Measurements from ENCODE around the gene SEMA5A.

The SEMA5A gene

DNA sequence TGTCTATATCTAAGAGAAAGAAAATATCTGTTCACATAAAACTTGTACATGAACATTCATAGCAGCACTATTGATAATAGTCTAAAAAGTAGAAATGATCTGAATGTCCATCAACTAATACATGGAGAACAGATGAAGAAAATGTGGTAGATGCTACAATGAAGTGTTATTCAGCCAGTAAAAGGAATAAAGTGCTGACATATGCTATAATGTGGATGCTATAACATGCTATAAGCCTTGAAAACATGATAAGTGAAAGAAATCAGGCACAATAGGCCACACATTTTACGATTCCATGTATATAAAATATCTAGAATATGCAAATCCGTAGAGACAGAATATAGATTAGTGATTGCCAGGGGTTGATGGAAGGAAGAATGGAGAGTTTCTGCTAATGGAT lies 146.8 kb downstream of the SEMA5A start:
- no peak for DNase-seq (ENCODE audit: low read depth in 2 of 2)

GRCh38 chr5:9398227-9398626 lies 147.6 kb downstream of the SEMA5A start:
- no peak for DNase-seq (ENCODE audit: low read depth in 2 of 2)

DNA sequence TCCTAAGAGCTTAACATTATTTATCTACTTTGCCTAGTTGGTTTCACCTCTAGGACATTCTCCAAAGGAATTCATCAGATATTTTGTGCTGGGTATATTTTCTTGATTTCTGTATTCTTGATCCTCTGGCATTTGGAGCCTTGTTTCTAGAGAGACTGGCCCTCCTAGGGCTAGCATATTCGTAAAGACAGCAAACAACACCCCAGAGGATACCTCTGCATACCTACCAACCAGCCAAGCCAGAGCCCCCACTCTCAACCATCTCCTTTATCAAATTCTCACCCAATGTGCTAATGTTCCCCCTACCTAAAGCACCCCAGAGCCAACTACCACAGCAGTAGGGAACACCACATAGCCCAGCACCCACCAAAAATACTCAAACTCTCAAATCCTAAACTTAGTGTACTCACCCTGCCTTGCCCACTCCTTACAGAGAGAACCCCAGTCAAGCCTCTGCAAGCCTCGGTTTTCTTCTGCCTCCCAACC lies 149.5 kb downstream of the SEMA5A start:
- no peak for DNase-seq (ENCODE audit: low read depth in 2 of 2)

- no peak for DNase-seq (ENCODE audit: low read depth in 2 of 2)
Observed at GRCh38 chr5:9395706-9396105, 150.2 kb downstream of the SEMA5A start.

DNA sequence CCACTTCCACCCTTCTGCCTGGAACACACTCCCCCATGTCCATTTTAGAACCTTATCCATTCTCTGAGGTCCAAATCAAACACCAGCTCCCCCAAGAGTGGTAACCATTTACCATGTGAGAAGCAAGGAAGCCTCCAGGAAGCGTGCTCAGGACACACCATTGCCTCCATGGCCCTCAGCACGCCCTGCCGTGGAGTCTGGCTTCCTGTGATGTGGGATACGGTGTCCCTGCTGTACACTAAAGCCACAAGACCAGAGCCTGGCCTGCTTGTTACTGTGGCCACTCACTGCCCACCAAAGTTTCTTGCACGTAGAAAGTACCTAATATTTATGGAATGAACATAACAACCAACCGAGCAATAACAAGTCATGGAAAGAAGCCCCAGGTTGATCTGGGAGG lies 151.7 kb downstream of the SEMA5A start:
- DNase-seq (ENCODE audit: low read depth in 2 of 2), result no peak

DNA sequence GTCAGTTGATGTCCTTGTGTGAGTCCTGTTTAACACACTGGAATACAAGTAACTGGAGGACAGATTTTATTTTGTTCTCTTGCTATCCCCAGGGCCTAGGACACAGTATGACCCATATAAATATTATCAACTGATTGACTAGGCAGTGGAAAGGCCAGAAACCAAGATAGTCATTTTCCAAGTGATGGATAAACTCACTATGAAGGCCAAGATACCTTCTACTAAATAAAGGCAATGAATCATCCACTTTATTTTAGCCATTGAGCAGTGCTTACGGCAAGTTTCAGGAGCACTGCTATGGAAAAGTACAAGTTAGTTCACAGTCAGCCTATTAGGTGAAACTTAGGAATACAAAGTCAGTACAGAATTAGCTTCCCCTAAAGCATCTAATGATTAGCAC lies 153.2 kb downstream of the SEMA5A start:
- no peak for DNase-seq (ENCODE audit: low read depth in 2 of 2)

- no peak for DNase-seq (ENCODE audit: low read depth in 2 of 2)
Observed at GRCh38 chr5:9391080-9391479, 154.8 kb downstream of the SEMA5A start.

- DNase-seq (ENCODE audit: low read depth in 2 of 2), result no peak
Observed at GRCh38 chr5:9390113-9390512, 155.8 kb downstream of the SEMA5A start.

- no peak for DNase-seq (ENCODE audit: low read depth in 2 of 2)
Observed at GRCh38 chr5:9388941-9389674, 156.8 kb downstream of the SEMA5A start.

- no peak for DNase-seq (ENCODE audit: low read depth in 2 of 2)
Observed at GRCh38 chr5:9387879-9388278, 158.0 kb downstream of the SEMA5A start.

DNA sequence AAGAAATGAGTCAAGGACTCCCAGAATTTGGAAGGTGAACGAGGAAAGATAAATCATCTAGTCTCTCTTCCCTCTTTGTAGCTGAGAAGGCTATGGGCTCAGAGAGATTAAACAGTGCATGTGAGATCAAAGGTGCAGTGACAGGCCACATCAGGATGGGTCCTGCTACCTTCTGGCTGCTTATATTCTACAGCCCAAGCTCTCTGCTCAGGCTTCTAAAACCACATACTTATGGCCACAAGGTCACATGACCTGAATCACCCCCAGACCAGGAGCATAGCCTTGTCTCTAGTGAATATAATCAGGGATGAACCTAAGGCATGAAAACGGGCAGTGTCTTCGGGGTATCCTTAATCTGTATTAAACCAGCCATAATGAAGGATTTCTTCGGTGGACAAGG lies 158.9 kb downstream of the SEMA5A start:
- DNase-seq (ENCODE audit: low read depth in 2 of 2), result no peak

GRCh38 chr5:9382522-9382921 lies 163.4 kb downstream of the SEMA5A start:
- DNase-seq (ENCODE audit: low read depth in 2 of 2), result no peak

DNA sequence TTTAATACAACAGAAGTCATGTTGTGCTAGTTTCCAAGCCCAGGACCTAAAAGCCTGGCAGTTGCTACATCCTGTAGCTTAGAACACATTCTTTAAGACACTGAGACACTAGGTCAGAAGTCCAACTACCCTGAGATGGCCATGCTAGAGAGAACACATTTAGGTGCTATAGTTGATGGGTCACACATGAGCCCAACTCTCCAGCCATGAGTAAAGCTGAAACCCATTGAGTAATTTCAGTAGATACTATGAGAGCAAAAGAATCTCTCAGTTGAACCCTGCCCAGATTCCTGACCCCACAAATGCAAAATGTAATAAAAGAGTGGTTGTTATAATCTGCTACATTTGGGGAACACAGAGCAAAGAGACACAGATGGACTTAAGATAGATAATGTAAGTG lies 164.4 kb downstream of the SEMA5A start:
- no peak for DNase-seq (ENCODE audit: low read depth in 2 of 2)

DNA sequence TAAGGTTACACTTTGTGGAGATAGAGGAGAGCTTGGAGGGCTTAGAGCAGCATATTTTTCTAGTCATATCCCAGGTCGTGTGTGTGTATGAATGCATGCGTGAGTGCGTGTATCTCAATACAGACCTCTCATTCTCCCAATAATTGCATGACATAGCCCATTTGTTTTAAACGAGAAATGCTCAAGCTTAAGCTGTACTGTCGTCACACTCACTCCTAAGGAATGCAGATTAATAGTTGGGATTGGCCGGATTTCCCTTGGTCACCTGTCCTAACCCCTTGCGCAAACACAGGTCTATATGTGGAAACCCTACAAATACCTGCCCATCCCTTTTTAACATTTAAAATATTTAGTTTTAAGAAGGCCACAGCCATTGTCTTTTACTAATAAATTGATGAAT lies 165.8 kb downstream of the SEMA5A start:
- DNase-seq (ENCODE audit: low read depth in 2 of 2), result no peak

GRCh38 chr5:9376363-9377117 lies 169.3 kb downstream of the SEMA5A start:
- no peak for DNase-seq (ENCODE audit: low read depth in 2 of 2)

- no peak for DNase-seq (ENCODE audit: low read depth in 2 of 2)
Observed at GRCh38 chr5:9375756-9376155, 170.1 kb downstream of the SEMA5A start.

- no peak for DNase-seq (ENCODE audit: low read depth in 2 of 2)
Observed at GRCh38 chr5:9374025-9374424, 171.8 kb downstream of the SEMA5A start.

DNA sequence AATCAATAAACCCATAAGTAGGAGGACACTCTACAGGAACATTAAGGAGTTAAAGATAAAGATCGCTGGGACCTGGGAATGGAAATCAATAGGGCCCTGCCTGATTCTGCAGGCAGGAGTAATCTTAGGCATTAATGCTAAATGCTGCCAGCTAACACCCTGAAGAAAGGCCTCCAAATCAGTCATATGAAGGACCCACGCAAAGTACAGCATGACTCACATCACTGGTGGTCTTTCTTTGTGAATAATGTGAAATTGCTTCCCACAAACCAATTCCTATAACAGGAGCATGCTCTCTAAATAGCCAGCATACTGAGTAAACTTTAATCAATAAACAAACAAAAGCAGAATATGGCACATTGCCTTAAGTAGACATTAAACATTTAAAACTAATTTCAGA lies 172.3 kb downstream of the SEMA5A start:
- no peak for DNase-seq (ENCODE audit: low read depth in 2 of 2)

GRCh38 chr5:9370256-9370655 lies 175.6 kb downstream of the SEMA5A start:
- no peak for DNase-seq (ENCODE audit: low read depth in 2 of 2)

GRCh38 chr5:9365512-9365911 lies 180.4 kb downstream of the SEMA5A start:
- no peak for DNase-seq (ENCODE audit: low read depth in 2 of 2)

DNA sequence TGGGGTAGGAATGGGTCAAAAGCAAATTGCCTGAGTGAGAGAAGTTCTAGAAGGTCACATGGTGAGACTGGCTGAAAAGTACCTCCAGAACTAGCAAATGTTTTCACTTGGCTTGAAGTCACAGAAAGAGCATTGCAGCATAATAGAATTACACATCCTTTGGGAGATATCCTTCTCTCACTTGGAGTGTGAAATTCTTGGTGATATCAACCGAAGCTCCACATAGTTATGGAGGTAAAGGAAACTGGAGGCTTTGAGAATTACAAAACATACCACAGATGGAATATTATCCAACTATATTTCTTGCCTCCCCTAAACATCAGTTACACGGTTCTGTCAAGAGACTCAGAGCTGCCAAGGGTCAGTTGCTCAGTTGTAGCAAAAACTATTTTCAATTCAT lies 182.4 kb downstream of the SEMA5A start:
- DNase-seq (ENCODE audit: low read depth in 2 of 2), result no peak

GRCh38 chr5:9363026-9363425 lies 182.8 kb downstream of the SEMA5A start:
- DNase-seq (ENCODE audit: low read depth in 2 of 2), result no peak

DNA sequence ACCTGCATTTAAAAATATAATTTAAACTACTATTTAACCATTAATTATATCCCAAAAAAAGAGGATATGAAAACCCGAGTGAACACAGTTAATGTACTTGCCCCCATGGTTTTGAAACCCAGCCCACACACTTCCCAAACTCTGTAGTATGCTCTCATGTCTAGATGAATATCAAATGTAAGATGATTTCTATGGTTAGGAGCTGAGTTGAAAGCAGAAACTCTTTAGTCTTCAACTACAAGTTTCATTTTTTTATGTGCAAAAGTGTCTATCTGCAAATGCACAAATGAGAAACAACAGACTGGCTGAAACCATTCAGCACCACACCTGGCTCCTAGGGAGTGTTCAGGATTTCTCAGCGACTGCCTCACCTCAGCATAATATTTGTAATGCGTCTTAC lies 183.3 kb downstream of the SEMA5A start:
- DNase-seq (ENCODE audit: low read depth in 2 of 2), result no peak
